Measurements from ENCODE around the gene TULP4. TPM values are rescaled to one million over a fixed set of nuclear protein-coding genes. Genes with fewer than 3 reads are reported as not detected.

Gene TULP4
- total RNA-seq, 1 donor from 2014 or later, result 100 TPM

DNA sequence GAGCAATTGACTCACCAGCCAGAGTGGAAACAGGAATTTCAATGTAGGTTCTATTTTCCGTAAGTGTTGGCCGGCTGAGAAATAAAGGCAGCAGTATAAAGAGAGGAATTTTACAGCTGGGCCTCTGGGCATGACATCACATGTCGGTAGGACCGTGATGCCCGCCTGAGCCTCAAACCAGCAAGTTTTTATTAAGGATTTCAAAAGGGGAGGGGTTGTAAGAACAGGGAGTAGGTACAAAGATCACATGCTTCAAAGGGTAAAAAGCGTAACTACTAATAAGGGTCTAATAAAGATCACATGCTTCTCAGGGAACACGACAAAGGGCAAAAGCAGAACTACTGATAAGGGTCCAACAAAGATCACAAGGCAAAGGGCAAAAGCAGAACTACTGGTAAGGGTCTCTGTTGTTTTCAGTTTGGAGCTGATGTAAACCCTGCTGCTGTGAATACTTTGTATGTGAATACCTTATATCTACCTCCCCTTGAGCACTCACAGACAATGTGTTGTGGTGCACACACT is 9.0 kb upstream of the TULP4 start:
- no peak overlapping the region for H3K27ac Mint-ChIP-seq (ENCODE audit: unreplicated experiment)
- no peaks in the 10 kb centered on the region for H3K27me3 Mint-ChIP-seq (ENCODE audit: unreplicated experiment)
- DNase-seq (ENCODE audit: extremely low spot score, unreplicated experiment), result no peak
- peaks cover 9% of the 10 kb centered on the region for H3K4me1 Mint-ChIP-seq (ENCODE audit: unreplicated experiment)
- H3K36me3 Mint-ChIP-seq (ENCODE audit: unreplicated experiment), result peaks cover 17% of the 10 kb centered on the region
- TF ChIP-seq, protein P1, sequence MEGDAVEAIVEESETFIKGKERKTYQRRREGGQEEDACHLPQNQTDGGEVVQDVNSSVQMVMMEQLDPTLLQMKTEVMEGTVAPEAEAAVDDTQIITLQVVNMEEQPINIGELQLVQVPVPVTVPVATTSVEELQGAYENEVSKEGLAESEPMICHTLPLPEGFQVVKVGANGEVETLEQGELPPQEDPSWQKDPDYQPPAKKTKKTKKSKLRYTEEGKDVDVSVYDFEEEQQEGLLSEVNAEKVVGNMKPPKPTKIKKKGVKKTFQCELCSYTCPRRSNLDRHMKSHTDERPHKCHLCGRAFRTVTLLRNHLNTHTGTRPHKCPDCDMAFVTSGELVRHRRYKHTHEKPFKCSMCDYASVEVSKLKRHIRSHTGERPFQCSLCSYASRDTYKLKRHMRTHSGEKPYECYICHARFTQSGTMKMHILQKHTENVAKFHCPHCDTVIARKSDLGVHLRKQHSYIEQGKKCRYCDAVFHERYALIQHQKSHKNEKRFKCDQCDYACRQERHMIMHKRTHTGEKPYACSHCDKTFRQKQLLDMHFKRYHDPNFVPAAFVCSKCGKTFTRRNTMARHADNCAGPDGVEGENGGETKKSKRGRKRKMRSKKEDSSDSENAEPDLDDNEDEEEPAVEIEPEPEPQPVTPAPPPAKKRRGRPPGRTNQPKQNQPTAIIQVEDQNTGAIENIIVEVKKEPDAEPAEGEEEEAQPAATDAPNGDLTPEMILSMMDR (IDR thresholded peaks at IDR 0.05), result no peak
- no peak overlapping the region for H3K4me3 Mint-ChIP-seq (ENCODE audit: unreplicated experiment)
- H3K9me3 Mint-ChIP-seq (ENCODE audit: unreplicated experiment), result peaks cover 9% of the 10 kb centered on the region

DNA sequence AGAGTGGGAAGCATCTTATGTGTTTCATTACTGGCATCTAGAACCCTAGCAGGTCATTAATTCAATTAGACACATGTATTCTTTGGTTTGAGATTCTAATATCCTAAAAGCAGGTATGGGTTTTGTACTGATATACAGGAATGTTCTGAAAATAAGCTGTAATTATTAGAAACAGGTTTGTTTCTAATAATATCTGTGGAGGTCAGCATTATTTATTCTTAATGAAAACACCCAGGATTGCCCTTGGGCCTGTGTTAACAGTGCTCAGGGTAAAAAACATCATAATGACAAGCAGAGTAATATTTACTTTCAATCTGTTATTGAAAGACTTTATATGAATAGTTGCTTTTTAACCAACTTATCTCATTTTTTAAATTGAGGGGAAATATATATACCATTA is 8.0 kb upstream of the TULP4 start:
- TF ChIP-seq, protein P1 (IDR thresholded peaks at IDR 0.05), result no peak
- H3K4me1 Mint-ChIP-seq (ENCODE audit: unreplicated experiment), result peaks cover 9% of the 10 kb centered on the region
- H3K27me3 Mint-ChIP-seq (ENCODE audit: unreplicated experiment), result no peaks in the 10 kb centered on the region
- peaks cover 4% of the 10 kb centered on the region for H3K9me3 Mint-ChIP-seq (ENCODE audit: unreplicated experiment)
- DNase-seq (ENCODE audit: extremely low spot score, unreplicated experiment), result no peak
- H3K4me3 Mint-ChIP-seq (ENCODE audit: unreplicated experiment), result no peak overlapping the region
- H3K27ac Mint-ChIP-seq (ENCODE audit: unreplicated experiment), result no peak overlapping the region
- peaks cover 11% of the 10 kb centered on the region for H3K36me3 Mint-ChIP-seq (ENCODE audit: unreplicated experiment)

DNA sequence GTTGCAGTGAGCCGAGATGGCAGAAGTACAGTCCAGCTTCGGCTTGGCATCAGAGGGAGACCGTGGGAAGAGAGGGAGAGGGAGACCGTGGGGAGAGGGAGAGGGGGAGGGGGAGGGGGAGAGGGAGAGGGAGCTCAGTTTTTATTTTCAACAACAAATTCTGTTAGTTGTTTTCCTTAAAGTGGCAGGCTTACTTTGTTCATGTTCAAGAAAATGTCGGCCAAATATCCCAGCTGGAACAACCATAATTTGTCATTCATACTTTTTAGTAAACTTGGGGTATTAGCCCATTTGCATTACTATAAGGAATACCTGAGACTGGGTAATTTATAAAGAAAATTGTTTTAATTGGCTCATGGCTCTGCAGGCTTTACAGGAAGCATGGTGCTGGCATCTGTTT is 2.5 kb upstream of the TULP4 start:
- no peak overlapping the region for H3K27ac Mint-ChIP-seq (ENCODE audit: unreplicated experiment)
- DNase-seq (ENCODE audit: extremely low spot score, unreplicated experiment), result no peak
- TF ChIP-seq, protein P1 (IDR thresholded peaks at IDR 0.05), result no peak
- H3K4me1 Mint-ChIP-seq (ENCODE audit: unreplicated experiment), result peaks cover 7% of the 10 kb centered on the region
- H3K27me3 Mint-ChIP-seq (ENCODE audit: unreplicated experiment), result no peaks in the 10 kb centered on the region
- H3K4me3 Mint-ChIP-seq (ENCODE audit: unreplicated experiment), result no peak overlapping the region
- H3K9me3 Mint-ChIP-seq (ENCODE audit: unreplicated experiment), result peaks cover 1% of the 10 kb centered on the region
- H3K36me3 Mint-ChIP-seq (ENCODE audit: unreplicated experiment), result peaks cover 19% of the 10 kb centered on the region

DNA sequence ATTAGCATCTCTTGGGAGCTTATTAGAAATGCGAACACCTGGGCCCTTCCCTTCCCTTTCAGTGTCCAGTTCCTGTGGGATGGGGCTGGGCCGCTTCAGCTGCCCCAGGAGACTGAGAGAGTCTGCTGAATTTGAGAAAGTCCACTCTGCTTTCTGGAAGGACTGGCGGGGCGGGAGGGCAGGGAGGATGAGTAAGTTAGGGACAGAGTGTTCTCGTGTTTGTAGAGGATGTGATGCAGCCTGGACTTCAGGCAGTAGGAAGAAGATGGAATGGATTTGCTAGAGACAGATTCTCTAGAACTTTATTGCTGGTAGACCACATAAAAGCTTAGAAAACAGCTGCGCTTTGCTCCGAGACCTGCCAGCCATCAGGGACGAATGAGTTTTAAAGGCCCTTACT is 1.1 kb upstream of the TULP4 start:
- Mint-ChIP-seq H3K27me3 (ENCODE audit: unreplicated experiment) (no peaks in the 10 kb centered on the region), H3K4me1 (ENCODE audit: unreplicated experiment) (peaks cover 11% of the 10 kb centered on the region), H3K36me3 (ENCODE audit: unreplicated experiment) (peaks cover 32% of the 10 kb centered on the region), H3K4me3 (ENCODE audit: unreplicated experiment) (no peak overlapping the region), H3K27ac (ENCODE audit: unreplicated experiment) (peak overlapping the region; percentile 0), H3K9me3 (ENCODE audit: unreplicated experiment) (peaks cover 13% of the 10 kb centered on the region)
- TF ChIP-seq, protein P1 (IDR thresholded peaks at IDR 0.05), result no peak
- DNase-seq (ENCODE audit: extremely low spot score, unreplicated experiment), result no peak

DNA sequence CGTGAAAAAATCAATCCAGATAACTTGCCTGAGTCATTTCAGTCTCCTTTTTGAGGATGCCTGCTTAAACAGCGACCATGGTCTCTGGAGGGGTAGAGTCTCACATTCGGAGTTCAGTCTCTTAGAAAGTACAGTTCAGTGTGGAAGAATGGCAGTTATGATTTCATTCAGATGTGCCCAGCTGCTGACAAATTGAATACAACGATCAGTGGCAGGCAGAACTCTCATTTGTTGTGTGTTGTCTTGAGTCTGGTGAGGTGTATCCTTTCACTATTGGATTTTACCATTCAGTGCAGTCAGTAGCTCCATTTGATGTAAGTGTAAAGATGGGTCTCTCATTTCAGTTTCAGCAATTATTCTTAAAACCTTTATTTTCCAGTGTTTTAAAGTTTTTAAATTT is 639 bp upstream of the TULP4 start:
- Mint-ChIP-seq H3K4me1 (ENCODE audit: unreplicated experiment) (peaks cover 11% of the 10 kb centered on the region), H3K27ac (ENCODE audit: unreplicated experiment) (peak overlapping the region; percentile 37), H3K27me3 (ENCODE audit: unreplicated experiment) (no peaks in the 10 kb centered on the region), H3K36me3 (ENCODE audit: unreplicated experiment) (peaks cover 36% of the 10 kb centered on the region), H3K9me3 (ENCODE audit: unreplicated experiment) (peaks cover 17% of the 10 kb centered on the region), H3K4me3 (ENCODE audit: unreplicated experiment) (no peak overlapping the region)
- DNase-seq (ENCODE audit: extremely low spot score, unreplicated experiment), result no peak
- TF ChIP-seq, protein P1 (IDR thresholded peaks at IDR 0.05), result no peak

Measured in osteocyte (in vitro differentiated cells).